Measurements from ENCODE around the gene NGEF. TPM values are rescaled to one million over a fixed set of nuclear protein-coding genes. Genes with fewer than 3 reads are reported as not detected.

NGEF gene
- total RNA-seq, 1 experiment from 2014 or later = 1.9 TPM

DNA sequence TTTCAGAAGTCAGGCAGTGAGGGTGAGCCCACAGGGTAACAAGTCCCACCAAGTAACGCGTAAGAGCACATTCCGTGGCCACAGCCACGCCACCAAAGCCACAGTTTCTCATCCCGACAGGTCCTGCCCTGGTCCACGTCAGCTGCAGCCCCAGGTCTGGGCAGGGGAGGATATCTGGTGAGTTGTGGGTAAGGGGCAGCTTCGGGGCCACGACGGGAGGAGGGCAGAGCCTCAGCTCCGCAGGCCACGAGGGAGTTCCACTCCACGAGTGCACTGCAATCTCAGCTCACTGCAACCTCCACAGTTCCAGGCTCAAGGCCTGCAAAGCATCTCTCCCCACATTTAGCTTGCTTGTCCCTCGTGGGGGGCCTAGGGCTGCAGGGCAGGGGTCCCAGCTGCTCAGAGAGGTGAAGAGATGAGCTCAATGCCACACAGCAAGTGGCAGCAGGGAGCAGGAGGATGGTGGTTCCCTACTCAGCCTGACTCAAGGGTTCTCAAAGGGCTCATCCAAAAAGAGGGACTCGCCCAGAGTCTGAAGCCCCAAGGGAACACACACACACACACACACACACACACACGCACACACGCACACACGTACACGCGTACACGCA is 130.4 kb downstream of the NGEF start:
- Histone ChIP-seq H3K4me2 (ENCODE audit: insufficient read depth, insufficient read length, low read length) (no peak overlapping the region), H4K8ac (replicated peaks; ENCODE audit: insufficient read length, low read depth, low read length) (no peak overlapping the region)

More for the DNA sequence above, 130.4 kb downstream of the NGEF start:
- H3K36me3 Mint-ChIP-seq (ENCODE audit: insufficient read depth in 1 of 3, low read depth in 3 of 3) = no peaks in the 10 kb centered on the region; a peak in 2 of 7 replicates
- Histone ChIP-seq H3K18ac (ENCODE audit: insufficient read length, low read depth, low read length) (no peak overlapping the region), H3K9ac (ENCODE audit: extremely low read depth, insufficient read length, low read length) (no peak overlapping the region), H2BK15ac (ENCODE audit: low read depth, low read length) (no peak overlapping the region), H3K79me2 (ENCODE audit: insufficient read depth, low read length) (no peaks in the 10 kb centered on the region), H2AK5ac (ENCODE audit: insufficient read length, low read length) (no peak overlapping the region), H3K27ac (ENCODE audit: insufficient read length, low read depth, low read length) (no peak overlapping the region), H2BK12ac (ENCODE audit: insufficient read length, low read depth, low read length) (no peak overlapping the region), H3K23ac (ENCODE audit: insufficient read length, low read depth, low read length) (no peak overlapping the region), H3K23me2 (ENCODE audit: insufficient read length, low read depth, low read length, poor library complexity, severe bottlenecking) (no peaks in the 10 kb centered on the region), H3T11ph (ENCODE audit: low read length) (no peak overlapping the region), H2BK5ac (ENCODE audit: insufficient read length, low read length) (no peak overlapping the region), H2BK20ac (ENCODE audit: low read depth, low read length, poor library complexity, severe bottlenecking) (no peak overlapping the region), H3K4ac (ENCODE audit: low read depth, low read length) (no peak overlapping the region), H3K9me3 (ENCODE audit: control insufficient read depth, low read depth, low read length) (no peaks in the 10 kb centered on the region), H2BK120ac (ENCODE audit: low read depth, low read length, poor library complexity, severe bottlenecking) (no peak overlapping the region), H2AFZ (ENCODE audit: low read length) (no peak overlapping the region), H3K4me1 (ENCODE audit: insufficient read depth, low read length) (no peaks in the 10 kb centered on the region), H3K14ac (ENCODE audit: insufficient read depth, low read length) (no peak overlapping the region; the same call in 1 of the 2 replicates), H3K56ac (ENCODE audit: insufficient read length, low read depth, low read length) (no peak overlapping the region), H3K27me3 (ENCODE audit: insufficient read depth, low read length) (peaks cover 2% of the 10 kb centered on the region; the same call in 1 of the 2 replicates), H4K5ac (ENCODE audit: insufficient read length, low read depth, low read length) (no peak overlapping the region), H3K79me1 (ENCODE audit: insufficient read depth, low read depth, low read length, poor library complexity, severe bottlenecking) (no peaks in the 10 kb centered on the region), H4K91ac (ENCODE audit: insufficient read length, low read depth, low read length) (no peak overlapping the region), H4K20me1 (ENCODE audit: control insufficient read depth, insufficient read depth, insufficient read length) (no peaks in the 10 kb centered on the region)
- peaks cover 4 to 5% of the 10 kb centered on the region in 2 experiments for H3K4me1 Mint-ChIP-seq
- no peak overlapping the region for H3K4me3 Mint-ChIP-seq
- TF ChIP-seq, protein P1, sequence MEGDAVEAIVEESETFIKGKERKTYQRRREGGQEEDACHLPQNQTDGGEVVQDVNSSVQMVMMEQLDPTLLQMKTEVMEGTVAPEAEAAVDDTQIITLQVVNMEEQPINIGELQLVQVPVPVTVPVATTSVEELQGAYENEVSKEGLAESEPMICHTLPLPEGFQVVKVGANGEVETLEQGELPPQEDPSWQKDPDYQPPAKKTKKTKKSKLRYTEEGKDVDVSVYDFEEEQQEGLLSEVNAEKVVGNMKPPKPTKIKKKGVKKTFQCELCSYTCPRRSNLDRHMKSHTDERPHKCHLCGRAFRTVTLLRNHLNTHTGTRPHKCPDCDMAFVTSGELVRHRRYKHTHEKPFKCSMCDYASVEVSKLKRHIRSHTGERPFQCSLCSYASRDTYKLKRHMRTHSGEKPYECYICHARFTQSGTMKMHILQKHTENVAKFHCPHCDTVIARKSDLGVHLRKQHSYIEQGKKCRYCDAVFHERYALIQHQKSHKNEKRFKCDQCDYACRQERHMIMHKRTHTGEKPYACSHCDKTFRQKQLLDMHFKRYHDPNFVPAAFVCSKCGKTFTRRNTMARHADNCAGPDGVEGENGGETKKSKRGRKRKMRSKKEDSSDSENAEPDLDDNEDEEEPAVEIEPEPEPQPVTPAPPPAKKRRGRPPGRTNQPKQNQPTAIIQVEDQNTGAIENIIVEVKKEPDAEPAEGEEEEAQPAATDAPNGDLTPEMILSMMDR (conservative IDR thresholded peaks at IDR 0.05) = no peak
- H3K9me3 Mint-ChIP-seq = no peaks in the 10 kb centered on the region
- no CpG with 5 or more reads among the region's 20 CpGs for WGBS (ENCODE audit: extremely low coverage, insufficient read length, low lambda C conversion rate)
- no peak overlapping the region; a peak in 1 of 7 replicates for H3K27ac Mint-ChIP-seq
- DNase-seq = no peak
- peaks cover 18% of the 10 kb centered on the region for H3K27me3 Mint-ChIP-seq (ENCODE audit: low read depth)

All from H9 (cell line).